ENCODE measurements around the gene WDR33. TPM values are rescaled to one million over a fixed set of nuclear protein-coding genes. Genes with fewer than 3 reads are reported as not detected.
"Not testable (repeated sequence)": the region's sequence is repeated elsewhere in the genome, so short reads cannot be mapped to it uniquely, and the experiment has no call there.

Gene WDR33
- total RNA-seq, 1 experiment from 2014 or later: 36.6 TPM

GRCh38 chr2:127794901-127795300 lies 16.1 kb downstream of the WDR33 start:
- DNase-seq (ENCODE audit: low read depth in 1 of 2, low spot score in 2 of 2); H3K27ac ChIP-seq; H3K4me3 ChIP-seq; H3K27me3 ChIP-seq (replicated peaks); H3K4me1 ChIP-seq (replicated peaks); H3K9me3 ChIP-seq (replicated peaks): not testable (repeated sequence)
- H3K36me3 ChIP-seq: peaks cover 16% of the 10 kb centered on the region

DNA sequence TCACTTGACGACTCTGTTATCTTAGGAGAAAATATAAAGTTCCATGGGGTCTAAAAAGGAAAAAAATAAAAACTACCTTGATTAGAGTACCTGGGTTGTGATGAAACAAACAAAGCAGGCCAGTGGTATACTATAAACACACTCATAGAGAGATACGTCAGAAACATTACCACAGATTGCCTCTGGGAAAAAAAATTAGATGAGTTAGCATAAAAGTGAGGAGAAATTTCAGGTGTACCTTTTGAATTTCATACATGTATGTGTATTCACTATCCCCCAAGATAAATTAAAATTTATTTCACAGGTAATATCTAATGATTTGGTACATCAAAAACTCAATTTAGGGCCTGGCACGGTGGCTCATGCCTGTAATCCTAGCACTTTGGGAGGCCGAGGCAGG lies 18.2 kb downstream of the WDR33 start:
- H3K27me3 ChIP-seq (replicated peaks): no peaks in the 10 kb centered on the region
- no peak overlapping the region for H3K27ac ChIP-seq
- no peaks in the 10 kb centered on the region for H3K4me1 ChIP-seq (replicated peaks)
- peaks cover 13% of the 10 kb centered on the region; the same call in 1 of the 2 replicates for H3K36me3 ChIP-seq
- H3K9me3 ChIP-seq (replicated peaks): no peaks in the 10 kb centered on the region
- DNase-seq (ENCODE audit: low read depth in 1 of 2, low spot score in 2 of 2): no peak
- H3K4me3 ChIP-seq: no peak overlapping the region

GRCh38 chr2:127790694-127791529 lies 20.1 kb downstream of the WDR33 start:
- Histone ChIP-seq H3K4me1 (replicated peaks) (no peaks in the 10 kb centered on the region), H3K27me3 (replicated peaks) (no peaks in the 10 kb centered on the region), H3K36me3 (peaks cover 3% of the 10 kb centered on the region; the same call in 1 of the 2 replicates), H3K4me3 (no peak overlapping the region), H3K27ac (no peak overlapping the region), H3K9me3 (replicated peaks) (no peaks in the 10 kb centered on the region)
- no peak for DNase-seq (ENCODE audit: low read depth in 1 of 2, low spot score in 2 of 2)

- Histone ChIP-seq H3K27ac (no peak overlapping the region), H3K4me3 (no peak overlapping the region), H3K36me3 (peaks cover 14% of the 10 kb centered on the region), H3K9me3 (replicated peaks) (no peaks in the 10 kb centered on the region), H3K27me3 (replicated peaks) (no peaks in the 10 kb centered on the region), H3K4me1 (replicated peaks) (no peaks in the 10 kb centered on the region)
- DNase-seq (ENCODE audit: low read depth in 1 of 2, low spot score in 2 of 2): no peak
Measured at GRCh38 chr2:127786048-127786809, 24.7 kb downstream of the WDR33 start.

GRCh38 chr2:127784965-127785518 lies 25.9 kb downstream of the WDR33 start:
- DNase-seq (ENCODE audit: low read depth in 1 of 2, low spot score in 2 of 2): no peak
- Histone ChIP-seq H3K36me3 (peaks cover 14% of the 10 kb centered on the region), H3K27me3 (replicated peaks) (no peaks in the 10 kb centered on the region), H3K27ac (no peak overlapping the region), H3K9me3 (replicated peaks) (no peaks in the 10 kb centered on the region), H3K4me1 (replicated peaks) (no peaks in the 10 kb centered on the region), H3K4me3 (no peak overlapping the region)

DNA sequence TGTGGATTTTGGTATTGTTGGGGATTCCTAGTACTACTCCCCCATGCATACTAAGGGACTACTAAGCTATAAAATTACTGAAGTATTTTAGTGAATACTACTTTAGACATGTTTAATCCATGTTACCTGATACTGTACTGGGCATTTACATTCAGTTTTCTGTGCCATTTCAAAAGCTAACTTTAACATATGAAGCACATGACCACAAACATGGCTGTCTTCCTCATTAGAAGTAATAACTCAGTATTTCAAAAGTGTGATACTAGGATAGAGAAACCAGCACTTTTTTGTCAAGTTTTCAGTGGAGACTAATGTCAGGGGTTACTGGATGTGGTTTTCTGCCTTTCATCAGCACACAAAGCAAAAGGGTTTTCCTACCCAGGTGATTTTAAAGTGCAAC lies 27.9 kb downstream of the WDR33 start:
- Histone ChIP-seq H3K4me1 (replicated peaks) (no peaks in the 10 kb centered on the region), H3K4me3 (no peak overlapping the region), H3K27me3 (replicated peaks) (no peaks in the 10 kb centered on the region), H3K9me3 (replicated peaks) (no peaks in the 10 kb centered on the region), H3K36me3 (peaks cover 14% of the 10 kb centered on the region), H3K27ac (no peak overlapping the region)
- no peak for DNase-seq (ENCODE audit: low read depth in 1 of 2, low spot score in 2 of 2)

GRCh38 chr2:127778850-127779249 lies 32.1 kb downstream of the WDR33 start:
- Histone ChIP-seq H3K36me3 (peaks cover 4% of the 10 kb centered on the region; the same call in 1 of the 2 replicates), H3K4me3 (no peak overlapping the region), H3K27me3 (replicated peaks) (no peaks in the 10 kb centered on the region), H3K27ac (no peak overlapping the region), H3K4me1 (replicated peaks) (no peaks in the 10 kb centered on the region), H3K9me3 (replicated peaks) (no peaks in the 10 kb centered on the region)
- no peak for DNase-seq (ENCODE audit: low read depth in 1 of 2, low spot score in 2 of 2)

DNA sequence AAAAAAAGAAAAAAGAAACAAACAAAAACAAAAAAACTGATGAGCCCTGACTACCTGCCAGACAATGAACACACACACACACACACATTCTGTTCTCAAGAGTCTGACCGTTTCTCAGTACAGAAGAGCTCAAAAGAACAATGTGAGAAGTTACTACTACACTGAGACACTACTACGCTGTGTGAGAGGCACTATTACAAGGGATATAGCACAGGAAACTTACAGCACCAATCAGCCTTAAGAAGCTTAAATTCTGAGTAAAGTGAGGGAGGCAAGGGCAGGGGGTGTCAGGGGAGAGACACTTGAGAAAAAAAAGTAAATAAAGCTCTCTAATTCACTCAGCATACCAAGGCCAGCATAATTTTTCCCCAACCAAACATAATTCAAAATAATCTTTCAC lies 32.5 kb downstream of the WDR33 start:
- Histone ChIP-seq H3K27me3 (replicated peaks) (no peaks in the 10 kb centered on the region), H3K27ac (no peak overlapping the region), H3K4me1 (replicated peaks) (no peaks in the 10 kb centered on the region), H3K36me3 (peaks cover 4% of the 10 kb centered on the region; the same call in 1 of the 2 replicates), H3K4me3 (no peak overlapping the region), H3K9me3 (replicated peaks) (no peaks in the 10 kb centered on the region)
- DNase-seq (ENCODE audit: low read depth in 1 of 2, low spot score in 2 of 2): no peak

DNA sequence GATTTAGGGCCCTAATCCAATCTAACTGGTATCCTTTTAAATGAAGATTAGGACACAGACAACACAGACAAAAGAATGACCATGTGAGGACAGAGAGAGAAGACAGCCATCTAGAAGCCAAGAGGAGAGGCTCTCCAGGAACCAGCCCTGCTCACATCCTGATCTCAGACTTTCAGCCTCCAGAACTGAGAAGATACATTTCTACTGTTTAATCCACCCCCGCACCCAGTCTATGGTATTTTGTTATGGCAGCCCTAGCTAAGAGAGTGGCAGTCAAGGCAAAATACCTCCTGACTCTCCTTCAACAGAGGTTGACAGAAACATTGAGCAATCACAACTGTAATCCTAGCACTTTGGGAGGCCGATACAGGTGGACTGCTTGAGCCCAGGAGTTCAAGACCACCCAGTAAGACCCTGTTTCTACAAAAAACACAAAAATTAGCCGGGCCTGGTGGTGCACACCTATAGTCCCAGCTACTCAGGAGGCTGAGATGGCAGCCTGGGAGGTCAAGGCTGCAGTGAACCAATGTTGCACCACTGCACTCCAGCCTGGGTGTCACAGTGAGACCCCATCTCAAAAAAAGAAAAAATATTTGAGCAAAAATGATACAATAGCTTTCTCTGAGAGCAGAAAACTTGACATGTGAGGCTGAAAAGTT lies 34.7 kb downstream of the WDR33 start:
- no peaks in the 10 kb centered on the region for H3K27me3 ChIP-seq (replicated peaks)
- H3K9me3 ChIP-seq (replicated peaks): no peaks in the 10 kb centered on the region
- peaks cover 7% of the 10 kb centered on the region for H3K4me1 ChIP-seq (replicated peaks)
- H3K4me3 ChIP-seq: no peak overlapping the region
- no peak overlapping the region for H3K27ac ChIP-seq
- H3K36me3 ChIP-seq: no peaks in the 10 kb centered on the region; the same call in 1 of the 2 replicates
- DNase-seq (ENCODE audit: low read depth in 1 of 2, low spot score in 2 of 2): no peak

- peaks cover 28% of the 10 kb centered on the region for H3K36me3 ChIP-seq
- H3K27me3 ChIP-seq (replicated peaks): no peaks in the 10 kb centered on the region
- peak in 1 of 2 experiments; percentile 59 for DNase-seq (ENCODE audit: low read depth in 1 of 2, low spot score in 2 of 2)
- no peak overlapping the region for H3K4me3 ChIP-seq
- H3K27ac ChIP-seq: peak overlapping the region; percentile 83
- peaks cover 14% of the 10 kb centered on the region for H3K4me1 ChIP-seq (replicated peaks)
- no peaks in the 10 kb centered on the region for H3K9me3 ChIP-seq (replicated peaks)
Measured at GRCh38 chr2:127771756-127772155, 39.2 kb downstream of the WDR33 start.

DNA sequence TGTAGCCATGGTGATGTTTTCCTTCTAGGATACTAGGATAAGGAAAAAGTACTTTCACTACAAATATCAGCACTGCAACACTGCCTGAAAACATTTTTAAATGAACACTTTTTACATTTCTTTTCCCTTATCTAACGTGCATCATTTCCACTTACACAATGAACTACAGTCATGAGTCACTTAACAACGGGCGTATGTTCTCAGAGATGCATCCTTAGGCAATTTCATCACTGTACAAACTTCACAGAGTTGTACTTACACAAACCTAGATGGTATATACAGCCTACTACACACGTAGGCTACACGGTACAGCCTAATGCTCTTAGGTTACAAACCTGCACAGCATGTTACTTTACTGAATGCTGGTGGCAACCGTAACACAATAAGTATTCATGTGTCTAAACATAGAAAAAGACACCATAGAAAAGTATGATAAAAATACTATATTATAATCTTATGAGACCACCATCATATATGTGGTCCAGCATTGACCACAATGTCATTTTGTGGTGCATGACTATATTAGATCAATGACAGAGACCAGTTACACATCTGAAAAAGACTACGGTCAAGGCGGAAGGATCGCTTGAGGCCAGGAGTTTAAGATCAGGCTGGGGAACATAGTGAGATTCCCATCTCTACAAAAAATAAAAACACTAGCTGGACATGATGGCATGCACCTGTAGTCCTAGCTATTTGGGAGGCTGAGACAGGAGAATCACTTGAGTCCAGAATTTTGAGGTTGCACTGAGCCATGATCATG lies 39.8 kb downstream of the WDR33 start:
- H3K27me3 ChIP-seq (replicated peaks): no peaks in the 10 kb centered on the region
- peak in 1 of 2 experiments; percentile 40 for DNase-seq (ENCODE audit: low read depth in 1 of 2, low spot score in 2 of 2)

GRCh38 chr2:127770534-127770933 lies 40.4 kb downstream of the WDR33 start:
- not testable (repeated sequence) for H3K27me3 ChIP-seq (replicated peaks); H3K4me3 ChIP-seq; DNase-seq (ENCODE audit: low read depth in 1 of 2, low spot score in 2 of 2); H3K9me3 ChIP-seq (replicated peaks)
- Histone ChIP-seq H3K4me1 (replicated peaks) (peaks cover 14% of the 10 kb centered on the region), H3K36me3 (peaks cover 36% of the 10 kb centered on the region), H3K27ac (peak overlapping the region; percentile 83)

More for the DNA sequence above, 39.8 kb downstream of the WDR33 start:
- Histone ChIP-seq H3K9me3 (replicated peaks) (no peaks in the 10 kb centered on the region), H3K36me3 (peaks cover 32% of the 10 kb centered on the region), H3K27ac (peak overlapping the region; percentile 83), H3K4me1 (replicated peaks) (peaks cover 14% of the 10 kb centered on the region), H3K4me3 (no peak overlapping the region)

- no peaks in the 10 kb centered on the region for H3K27me3 ChIP-seq (replicated peaks)
- H3K36me3 ChIP-seq: peaks cover 45% of the 10 kb centered on the region
- DNase-seq (ENCODE audit: low read depth in 1 of 2, low spot score in 2 of 2): no peak
- peaks cover 14% of the 10 kb centered on the region for H3K4me1 ChIP-seq (replicated peaks)
- no peak overlapping the region for H3K4me3 ChIP-seq
- H3K27ac ChIP-seq: no peak overlapping the region
- H3K9me3 ChIP-seq (replicated peaks): no peaks in the 10 kb centered on the region
Measured at GRCh38 chr2:127769587-127769986, 41.4 kb downstream of the WDR33 start.
